ENCODE results near the gene TAGLN. TPM values are rescaled to one million over a fixed set of nuclear protein-coding genes. Genes with fewer than 3 reads are reported as not detected.

The TAGLN gene
- total and polyA plus RNA-seq, 9 of the 15 experiments (the other 6 are each of a cell fraction or from before 2014, with no cell fraction given), result 0.21 to 4.9 (median 1.1) TPM

DNA sequence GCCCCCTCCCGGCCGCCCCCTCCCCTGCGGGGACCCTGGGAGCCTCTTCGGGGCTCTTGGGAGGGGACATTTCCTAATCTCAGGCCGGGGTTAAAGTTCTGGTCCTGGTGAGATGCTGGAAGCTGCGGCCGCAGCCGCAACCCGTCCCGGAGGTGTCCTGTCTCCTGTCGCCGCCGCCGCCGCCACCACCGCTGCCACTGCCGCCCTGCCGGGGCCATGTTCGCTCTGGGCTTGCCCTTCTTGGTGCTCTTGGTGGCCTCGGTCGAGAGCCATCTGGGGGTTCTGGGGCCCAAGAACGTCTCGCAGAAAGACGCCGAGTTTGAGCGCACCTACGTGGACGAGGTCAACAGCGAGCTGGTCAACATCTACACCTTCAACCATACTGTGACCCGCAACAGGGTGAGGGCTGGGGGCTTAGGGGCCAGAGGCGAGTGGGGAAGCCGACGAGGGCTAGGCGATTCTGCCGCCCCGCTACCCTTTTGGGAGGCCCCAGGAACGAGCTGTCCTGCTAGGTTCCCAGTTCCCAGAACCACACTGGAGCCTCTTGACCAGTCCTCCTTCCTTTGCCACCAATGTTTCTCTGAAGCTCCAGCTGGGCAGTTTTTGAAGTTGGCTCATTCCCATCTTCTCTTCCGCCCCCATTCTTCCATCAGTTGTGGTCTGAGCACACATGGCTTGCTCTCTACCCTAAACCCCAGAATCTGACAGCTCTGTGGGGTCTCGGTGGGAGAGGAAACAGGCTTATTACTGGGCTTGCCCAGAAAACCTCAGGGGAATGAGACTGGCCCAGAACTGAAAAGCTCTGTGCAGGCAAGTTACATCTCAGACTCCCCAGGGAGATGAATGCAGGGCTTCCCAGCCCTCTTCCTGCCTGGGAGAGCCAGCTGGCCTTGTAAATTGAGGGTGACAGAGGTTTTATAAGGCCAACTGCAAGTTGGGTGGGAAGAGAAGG lies 19.8 kb upstream of the TAGLN start (continued):
- TF ChIP-seq MEF2D (tag; conservative IDR thresholded peaks at IDR 0.05; ENCODE audit: low read depth), result no peak
- TF ChIP-seq, protein P1, sequence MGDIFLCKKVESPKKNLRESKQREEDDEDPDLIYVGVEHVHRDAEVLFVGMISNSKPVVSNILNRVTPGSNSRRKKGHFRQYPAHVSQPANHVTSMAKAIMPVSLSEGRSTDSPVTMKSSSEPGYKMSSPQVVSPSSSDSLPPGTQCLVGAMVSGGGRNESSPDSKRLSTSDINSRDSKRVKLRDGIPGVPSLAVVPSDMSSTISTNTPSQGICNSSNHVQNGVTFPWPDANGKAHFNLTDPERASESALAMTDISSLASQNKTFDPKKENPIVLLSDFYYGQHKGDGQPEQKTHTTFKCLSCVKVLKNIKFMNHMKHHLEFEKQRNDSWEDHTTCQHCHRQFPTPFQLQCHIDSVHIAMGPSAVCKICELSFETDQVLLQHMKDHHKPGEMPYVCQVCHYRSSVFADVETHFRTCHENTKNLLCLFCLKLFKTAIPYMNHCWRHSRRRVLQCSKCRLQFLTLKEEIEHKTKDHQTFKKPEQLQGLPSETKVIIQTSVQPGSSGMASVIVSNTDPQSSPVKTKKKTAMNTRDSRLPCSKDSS (IDR thresholded peaks at IDR 0.05; ENCODE audit: low read depth, partially characterized antibody), result no peak
- TF ChIP-seq TARDBP (IDR thresholded peaks at IDR 0.05), result no peak
- TF ChIP-seq ZNF830 (CRISPR knock-in tag; IDR thresholded peaks at IDR 0.05), result no peak
- no peak for TF ChIP-seq BRD9 (IDR thresholded peaks at IDR 0.05; ENCODE audit: low read depth, partially characterized antibody)
- TF ChIP-seq, protein P2, sequence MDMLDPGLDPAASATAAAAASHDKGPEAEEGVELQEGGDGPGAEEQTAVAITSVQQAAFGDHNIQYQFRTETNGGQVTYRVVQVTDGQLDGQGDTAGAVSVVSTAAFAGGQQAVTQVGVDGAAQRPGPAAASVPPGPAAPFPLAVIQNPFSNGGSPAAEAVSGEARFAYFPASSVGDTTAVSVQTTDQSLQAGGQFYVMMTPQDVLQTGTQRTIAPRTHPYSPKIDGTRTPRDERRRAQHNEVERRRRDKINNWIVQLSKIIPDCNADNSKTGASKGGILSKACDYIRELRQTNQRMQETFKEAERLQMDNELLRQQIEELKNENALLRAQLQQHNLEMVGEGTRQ (CRISPR knock-in tag; IDR thresholded peaks at IDR 0.05), result no peak
- TF ChIP-seq PHF8 (IDR thresholded peaks at IDR 0.05; ENCODE audit: borderline replicate concordance, low read length), result peak; percentile 17; the same call in 1 of the 2 replicates
- TF ChIP-seq SAP30 (IDR thresholded peaks at IDR 0.05; ENCODE audit: borderline replicate concordance, insufficient read depth, low read depth, low read length, poor library complexity, severe bottlenecking), result peak; percentile 12
- TF ChIP-seq PTBP1 (IDR thresholded peaks at IDR 0.05; ENCODE audit: low read depth, low read length), result no peak
- no peak for TF ChIP-seq ZNF146 (CRISPR knock-in tag; IDR thresholded peaks at IDR 0.05; ENCODE audit: unreplicated experiment)
- no peak for TF ChIP-seq POLR3G (IDR thresholded peaks at IDR 0.05; ENCODE audit: extremely low read depth, insufficient read length, insufficient replicate concordance)
- no peak for TF ChIP-seq ZNF274 (IDR thresholded peaks at IDR 0.05; ENCODE audit: borderline replicate concordance, low read depth, low read length)
- TF ChIP-seq ZNF12 (CRISPR knock-in tag; IDR thresholded peaks at IDR 0.05), result no peak
- no peak for TF ChIP-seq HNRNPL (IDR thresholded peaks at IDR 0.05; ENCODE audit: low read depth, low read length)
- no peak for TF ChIP-seq NCOR1 (IDR thresholded peaks at IDR 0.05)
- no peak for TF ChIP-seq DNMT1 (IDR thresholded peaks at IDR 0.05)
- no peak for TF ChIP-seq FOSL1 (tag; conservative IDR thresholded peaks at IDR 0.05)
- TF ChIP-seq, protein P3, sequence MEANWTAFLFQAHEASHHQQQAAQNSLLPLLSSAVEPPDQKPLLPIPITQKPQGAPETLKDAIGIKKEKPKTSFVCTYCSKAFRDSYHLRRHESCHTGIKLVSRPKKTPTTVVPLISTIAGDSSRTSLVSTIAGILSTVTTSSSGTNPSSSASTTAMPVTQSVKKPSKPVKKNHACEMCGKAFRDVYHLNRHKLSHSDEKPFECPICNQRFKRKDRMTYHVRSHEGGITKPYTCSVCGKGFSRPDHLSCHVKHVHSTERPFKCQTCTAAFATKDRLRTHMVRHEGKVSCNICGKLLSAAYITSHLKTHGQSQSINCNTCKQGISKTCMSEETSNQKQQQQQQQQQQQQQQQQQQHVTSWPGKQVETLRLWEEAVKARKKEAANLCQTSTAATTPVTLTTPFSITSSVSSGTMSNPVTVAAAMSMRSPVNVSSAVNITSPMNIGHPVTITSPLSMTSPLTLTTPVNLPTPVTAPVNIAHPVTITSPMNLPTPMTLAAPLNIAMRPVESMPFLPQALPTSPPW (CRISPR knock-in tag; IDR thresholded peaks at IDR 0.05), result peak; percentile 18
- TF ChIP-seq CBX1 (IDR thresholded peaks at IDR 0.05; ENCODE audit: low read depth), result no peak
- no peak for TF ChIP-seq ARHGAP35 (IDR thresholded peaks at IDR 0.05; ENCODE audit: partially characterized antibody)
- TF ChIP-seq, protein P4, sequence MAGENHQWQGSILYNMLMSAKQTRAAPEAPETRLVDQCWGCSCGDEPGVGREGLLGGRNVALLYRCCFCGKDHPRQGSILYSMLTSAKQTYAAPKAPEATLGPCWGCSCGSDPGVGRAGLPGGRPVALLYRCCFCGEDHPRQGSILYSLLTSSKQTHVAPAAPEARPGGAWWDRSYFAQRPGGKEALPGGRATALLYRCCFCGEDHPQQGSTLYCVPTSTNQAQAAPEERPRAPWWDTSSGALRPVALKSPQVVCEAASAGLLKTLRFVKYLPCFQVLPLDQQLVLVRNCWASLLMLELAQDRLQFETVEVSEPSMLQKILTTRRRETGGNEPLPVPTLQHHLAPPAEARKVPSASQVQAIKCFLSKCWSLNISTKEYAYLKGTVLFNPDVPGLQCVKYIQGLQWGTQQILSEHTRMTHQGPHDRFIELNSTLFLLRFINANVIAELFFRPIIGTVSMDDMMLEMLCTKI (IDR thresholded peaks at IDR 0.05; ENCODE audit: partially characterized antibody), result no peak
- TF ChIP-seq RBBP5 (IDR thresholded peaks at IDR 0.05; ENCODE audit: borderline replicate concordance, insufficient read depth, low read length, poor library complexity, severe bottlenecking), result peak; percentile 53
- TF ChIP-seq ZFP36 (IDR thresholded peaks at IDR 0.05; ENCODE audit: low read depth, low read length, partially characterized antibody), result no peak

Measured in K562 (cell line).